K562 (cell line): Measurements from ENCODE around the gene MFAP2.

Experiments used
- ARHGAP35 ChIP-seq: fragments of 450-650 bp; IDR thresholded peaks from 2 replicates; pipeline ENCODE4 v1.6.1; 2018; ENCODE audit not compliant: partially characterized antibody
- CTCF ChIP-seq, 3 experiments: IDR thresholded peaks in 2 of 3; conservative IDR thresholded peaks in 1 of 3; 2 replicates each; pipeline ENCODE4 v1.5.1; 2011 to 2012; ENCODE audit warnings: low read length in 3 of 3, mild to moderate bottlenecking in 3 of 3, control low read depth in 2 of 3, improper control_type of control experiment in 1 of 3, inconsistent platforms in 1 of 3, low read depth in 1 of 3, mixed read lengths in 1 of 3, moderate library complexity in 1 of 3; ENCODE audit not compliant: insufficient read depth in 2 of 3
- EGR1 ChIP-seq: fragments of 450-650 bp; conservative IDR thresholded peaks from 2 replicates; pipeline ENCODE4 v1.6.1; 2017; ENCODE audit warnings: mild to moderate bottlenecking
- ETV5 ChIP-seq: sonication (generic); formaldehyde crosslinking; IDR thresholded peaks from 2 replicates; pipeline ENCODE4 v1.4.0; 2020; ENCODE audit warnings: low read depth, mild to moderate bottlenecking, missing genetic modification reagents
- FOS ChIP-seq: IDR thresholded peaks from 3 replicates; pipeline ENCODE4 v1.6.1; 2011; ENCODE audit not compliant: insufficient read length; ENCODE audit errors: extremely low read depth
- MXI1 ChIP-seq: IDR thresholded peaks from 2 replicates; pipeline ENCODE4 v1.6.1; 2011; ENCODE audit warnings: low read depth, mild to moderate bottlenecking, improper control_type of control experiment, low read length
- NR2F6 ChIP-seq: fragments of 450-650 bp; formaldehyde crosslinking; IDR thresholded peaks from 2 replicates; pipeline ENCODE4 v1.4.0; 2020; ENCODE audit warnings: mild to moderate bottlenecking
- RB1 ChIP-seq: fragments of 450-650 bp; IDR thresholded peaks from 2 replicates; pipeline ENCODE4 v1.6.1; 2017; ENCODE audit warnings: low read depth, mild to moderate bottlenecking
- RBM15 ChIP-seq: fragments of 200-400 bp; formaldehyde crosslinking; IDR thresholded peaks from 2 replicates; pipeline ENCODE4 v1.6.1; 2018; ENCODE audit warnings: mild to moderate bottlenecking, low read length, moderate library complexity; ENCODE audit not compliant: insufficient read depth
- TBL1XR1 ChIP-seq, 2 experiments: IDR thresholded peaks; 2 replicates each; pipeline ENCODE4 v1.6.1; 2012; ENCODE audit warnings: improper control_type of control experiment in 2 of 2, low read length in 2 of 2, mild to moderate bottlenecking in 1 of 2
- ZNF398 ChIP-seq: fragments of 250-450 bp; sonication (Bioruptor Pico); IDR thresholded peaks from 2 replicates; pipeline ENCODE4 v1.8.0; 2021; ENCODE audit warnings: moderate library complexity, mild to moderate bottlenecking, inconsistent platforms
- ZNF512 ChIP-seq: IDR thresholded peaks from 2 replicates; pipeline ENCODE4 v1.6.1; 2016; ENCODE audit warnings: missing genetic modification characterization, missing compliant biosample characterization
- TF ChIP-seq, protein P1 (sequence below): sonication (generic); formaldehyde crosslinking; IDR thresholded peaks from 2 replicates; pipeline ENCODE4 v1.9.0; 2022; ENCODE audit warnings: mild to moderate bottlenecking, missing genetic modification reagents

GRCh38 chr1:16955186-16955585 lies 25.2 kb downstream of the MFAP2 start:
- TF ChIP-seq ARHGAP35 (no peak), MXI1 (no peak), CTCF (IDR thresholded peaks at IDR 0.05 in 2 of 3, conservative IDR thresholded peaks at IDR 0.05 in 1 of 3; ENCODE audit: insufficient read depth in 2 of 3, low read depth in 1 of 3, low read length in 3 of 3) (no peak), EGR1 (no peak), TBL1XR1 (IDR thresholded peaks at IDR 0.05; ENCODE audit: low read length in 2 of 2) (no peak), ETV5 (CRISPR knock-in tag) (no peak), FOS (no peak), RB1 (no peak), ZNF512 (tag) (no peak), NR2F6 (CRISPR knock-in tag) (no peak), RBM15 (no peak), ZNF398 (CRISPR knock-in tag) (no peak)
- TF ChIP-seq, protein P1, sequence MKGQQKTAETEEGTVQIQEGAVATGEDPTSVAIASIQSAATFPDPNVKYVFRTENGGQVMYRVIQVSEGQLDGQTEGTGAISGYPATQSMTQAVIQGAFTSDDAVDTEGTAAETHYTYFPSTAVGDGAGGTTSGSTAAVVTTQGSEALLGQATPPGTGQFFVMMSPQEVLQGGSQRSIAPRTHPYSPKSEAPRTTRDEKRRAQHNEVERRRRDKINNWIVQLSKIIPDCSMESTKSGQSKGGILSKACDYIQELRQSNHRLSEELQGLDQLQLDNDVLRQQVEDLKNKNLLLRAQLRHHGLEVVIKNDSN, result no peak
